Testis (tissue), 2 donors: Measurements from ENCODE around the gene PHLDA3.

Source experiments
- POLR2A ChIP-seq: fragments of 450-650 bp; IDR thresholded peaks from one replicate; pipeline ENCODE4 v1.6.1; 2017; ENCODE audit warnings: antibody characterized with exemption, mild to moderate bottlenecking, moderate library complexity
- TF ChIP-seq, protein P1 (sequence below), 3 experiments: fragments of 450-650 bp in 2 of 3; fragments of 200-600 bp in 1 of 3; sonication (generic) in 1 of 3; IDR thresholded peaks; one replicate each; pipeline ENCODE4 v1.5.1; 2016 to 2019; ENCODE audit warnings: antibody characterized with exemption in 3 of 3, mild to moderate bottlenecking in 2 of 3, moderate library complexity in 1 of 3

DNA sequence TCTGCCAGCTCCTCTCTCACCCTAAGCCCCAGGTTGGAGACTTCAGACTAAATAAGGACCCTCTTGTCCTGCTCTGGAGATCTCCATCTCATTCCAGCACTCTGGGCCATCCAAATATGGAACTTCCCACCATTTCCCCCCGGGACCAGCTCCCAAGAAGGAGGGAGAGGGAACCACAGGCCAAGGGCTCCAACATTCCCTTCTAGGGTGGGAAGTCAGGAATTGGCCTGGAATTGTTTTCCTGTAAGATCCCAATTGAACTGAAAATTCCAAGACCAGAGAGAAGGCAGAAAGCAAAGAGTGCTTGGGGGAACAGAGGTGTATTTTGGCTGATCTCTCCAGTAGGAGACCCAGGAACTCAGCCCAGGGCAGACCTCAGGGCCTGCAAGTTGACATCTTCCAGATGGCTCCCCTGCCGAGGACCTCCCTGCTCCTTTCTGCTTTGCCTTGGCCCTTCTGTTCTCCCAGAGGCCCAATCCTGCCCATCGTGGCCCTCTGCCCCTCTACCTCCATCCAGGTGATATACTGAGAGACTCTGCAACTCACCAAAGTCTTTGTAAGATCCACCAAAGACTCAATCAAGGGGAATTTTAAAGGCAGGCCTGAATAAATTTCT lies 23.0 kb upstream of the PHLDA3 start:
- TF ChIP-seq, protein P1, sequence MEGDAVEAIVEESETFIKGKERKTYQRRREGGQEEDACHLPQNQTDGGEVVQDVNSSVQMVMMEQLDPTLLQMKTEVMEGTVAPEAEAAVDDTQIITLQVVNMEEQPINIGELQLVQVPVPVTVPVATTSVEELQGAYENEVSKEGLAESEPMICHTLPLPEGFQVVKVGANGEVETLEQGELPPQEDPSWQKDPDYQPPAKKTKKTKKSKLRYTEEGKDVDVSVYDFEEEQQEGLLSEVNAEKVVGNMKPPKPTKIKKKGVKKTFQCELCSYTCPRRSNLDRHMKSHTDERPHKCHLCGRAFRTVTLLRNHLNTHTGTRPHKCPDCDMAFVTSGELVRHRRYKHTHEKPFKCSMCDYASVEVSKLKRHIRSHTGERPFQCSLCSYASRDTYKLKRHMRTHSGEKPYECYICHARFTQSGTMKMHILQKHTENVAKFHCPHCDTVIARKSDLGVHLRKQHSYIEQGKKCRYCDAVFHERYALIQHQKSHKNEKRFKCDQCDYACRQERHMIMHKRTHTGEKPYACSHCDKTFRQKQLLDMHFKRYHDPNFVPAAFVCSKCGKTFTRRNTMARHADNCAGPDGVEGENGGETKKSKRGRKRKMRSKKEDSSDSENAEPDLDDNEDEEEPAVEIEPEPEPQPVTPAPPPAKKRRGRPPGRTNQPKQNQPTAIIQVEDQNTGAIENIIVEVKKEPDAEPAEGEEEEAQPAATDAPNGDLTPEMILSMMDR (IDR thresholded peaks at IDR 0.05), result no peak
- TF ChIP-seq POLR2A, result no peak
